GM19372 (cell line): ENCODE measurements around the gene ETNK2.

Experiments used
- ATAC-seq: cut with Tn5 transposase; IDR thresholded peaks from one replicate; pipeline ENCODE4 v1.9.1; 2021; ENCODE audit warnings: mild to moderate bottlenecking, low read depth, moderate library complexity; ENCODE audit not compliant: unreplicated experiment

Gene ETNK2

DNA sequence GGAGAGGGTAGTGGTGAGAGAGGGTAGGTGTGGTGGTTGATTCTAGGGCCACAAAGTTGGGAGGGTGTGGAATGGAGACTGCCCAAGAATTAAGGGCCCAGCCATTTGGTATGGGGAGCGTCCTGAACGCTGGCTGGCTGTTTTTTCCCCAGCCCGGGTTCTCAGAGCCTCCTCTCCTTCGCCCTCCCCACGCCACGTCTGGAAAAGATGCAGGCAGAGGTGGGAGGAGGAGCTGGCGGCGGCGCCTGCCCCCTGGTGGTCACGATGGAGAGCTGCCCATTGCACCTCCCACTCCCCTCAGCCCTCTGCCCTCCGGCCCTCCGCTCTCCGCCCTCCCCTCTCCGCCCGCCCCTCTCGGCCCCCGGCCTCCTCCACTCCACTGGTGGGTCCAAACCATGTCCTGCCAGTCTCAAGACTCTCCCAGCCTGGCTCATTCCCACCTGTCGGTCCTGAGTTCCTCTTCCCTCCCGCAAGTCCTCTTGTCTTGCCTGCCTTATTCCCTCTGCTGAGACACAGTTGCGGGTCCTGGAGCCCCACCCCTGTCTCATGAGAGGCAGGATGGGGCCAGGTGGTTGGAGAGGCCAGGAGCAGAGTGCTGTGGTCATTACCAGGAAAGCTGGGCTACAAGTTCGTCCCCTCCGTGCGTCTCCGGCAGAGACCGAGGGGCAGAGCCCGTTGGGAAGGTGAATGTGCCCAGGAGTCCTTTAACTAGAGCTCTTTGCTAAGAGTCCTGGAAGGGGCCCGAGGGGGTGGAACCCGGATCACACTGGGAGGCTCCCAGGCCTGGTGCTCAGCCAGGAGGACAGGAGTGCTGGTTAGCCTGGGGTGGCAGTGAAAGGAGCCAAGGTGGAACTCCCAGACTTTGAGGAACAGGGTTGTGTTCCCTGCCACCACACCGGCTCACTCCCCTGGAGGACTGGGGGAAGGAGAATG is 22.6 kb downstream of the ETNK2 start:
- ATAC-seq, result no peak

DNA sequence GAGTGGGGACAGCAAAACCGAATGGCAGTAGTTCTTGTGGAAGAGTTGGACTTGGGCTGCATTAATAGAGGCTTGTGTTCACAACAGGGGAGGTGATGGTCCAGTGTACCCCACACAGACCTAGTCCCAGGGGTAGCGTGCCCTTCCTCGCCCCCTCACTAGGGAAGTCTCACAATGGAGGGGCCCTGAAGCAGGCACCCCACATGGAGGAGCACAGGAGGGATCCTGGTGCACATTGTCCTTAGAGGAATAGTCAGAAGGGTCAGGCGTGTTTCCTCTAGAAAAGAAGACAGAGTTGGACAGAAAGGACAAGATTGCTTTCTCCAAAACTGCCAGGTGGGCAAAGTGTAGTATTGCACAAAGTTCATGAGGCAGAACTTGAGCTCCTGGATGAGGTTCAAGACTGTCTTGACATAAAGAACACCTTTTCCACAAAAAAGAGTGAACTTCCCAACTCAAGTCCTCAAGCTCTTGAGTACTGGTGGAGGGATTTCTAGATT is 23.3 kb downstream of the ETNK2 start:
- ATAC-seq, result no peak

DNA sequence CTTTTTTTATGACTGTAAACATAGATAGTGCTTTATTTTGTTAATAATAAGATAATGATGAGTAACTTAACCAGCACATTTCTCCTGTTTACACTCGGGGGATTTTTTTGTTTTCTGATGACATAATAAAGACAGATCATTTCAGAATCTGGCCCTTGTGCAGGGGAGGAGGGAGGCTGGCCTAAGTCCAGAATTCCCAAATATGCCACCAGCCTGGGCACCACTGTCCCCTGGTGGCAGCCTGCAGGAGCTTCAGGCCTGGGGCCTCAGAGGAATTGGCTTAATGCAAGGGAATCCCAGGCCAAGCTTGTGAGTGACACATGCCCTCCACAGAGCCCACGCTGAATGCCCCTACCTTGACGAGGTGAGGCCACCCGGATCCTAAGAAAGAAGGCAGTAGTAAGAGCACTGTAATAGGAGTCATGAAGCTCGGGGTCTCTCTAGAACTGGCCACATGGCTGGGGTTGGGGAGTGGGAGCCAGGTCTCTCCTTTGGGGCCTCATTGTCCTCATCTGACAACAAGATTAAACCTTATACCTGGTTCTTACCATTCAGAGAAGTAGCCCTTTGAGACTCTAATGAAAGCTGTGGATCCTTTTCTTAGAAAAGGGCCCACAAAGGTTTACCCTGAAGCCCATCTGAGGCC is 24.1 kb downstream of the ETNK2 start:
- no peak for ATAC-seq

GRCh38 chr1:204126956-204127355 is 24.9 kb downstream of the ETNK2 start:
- ATAC-seq, result no peak

GRCh38 chr1:204126386-204126785 is 25.5 kb downstream of the ETNK2 start:
- ATAC-seq, result no peak

DNA sequence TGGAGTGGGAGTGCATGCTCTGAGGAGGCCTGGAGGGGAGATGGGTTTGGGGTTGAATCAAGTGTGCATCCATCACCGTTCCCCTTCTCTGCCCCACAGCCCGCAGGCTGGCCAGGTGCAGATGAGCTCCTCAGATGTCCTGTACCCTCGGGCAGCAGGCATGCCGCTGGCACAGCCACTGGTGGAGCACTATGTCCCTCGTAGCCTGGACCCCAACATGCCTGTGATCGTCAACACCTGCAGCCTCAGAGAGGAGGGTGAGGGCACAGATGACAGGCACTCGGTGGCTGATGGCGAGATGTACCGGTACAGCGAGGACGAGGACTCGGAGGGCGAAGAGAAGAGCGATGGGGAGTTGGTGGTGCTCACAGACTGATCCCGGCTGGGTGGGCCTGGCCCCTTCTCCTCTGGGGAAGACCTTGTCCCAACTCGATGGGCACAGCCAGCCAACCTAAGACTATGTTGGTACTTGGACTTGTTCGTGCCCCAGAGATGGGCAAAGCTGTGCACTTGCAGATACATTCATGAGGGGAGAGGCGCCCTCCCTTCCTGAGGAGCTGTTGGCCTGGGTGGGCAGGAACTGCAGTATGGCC is 26.0 kb downstream of the ETNK2 start:
- no peak for ATAC-seq

DNA sequence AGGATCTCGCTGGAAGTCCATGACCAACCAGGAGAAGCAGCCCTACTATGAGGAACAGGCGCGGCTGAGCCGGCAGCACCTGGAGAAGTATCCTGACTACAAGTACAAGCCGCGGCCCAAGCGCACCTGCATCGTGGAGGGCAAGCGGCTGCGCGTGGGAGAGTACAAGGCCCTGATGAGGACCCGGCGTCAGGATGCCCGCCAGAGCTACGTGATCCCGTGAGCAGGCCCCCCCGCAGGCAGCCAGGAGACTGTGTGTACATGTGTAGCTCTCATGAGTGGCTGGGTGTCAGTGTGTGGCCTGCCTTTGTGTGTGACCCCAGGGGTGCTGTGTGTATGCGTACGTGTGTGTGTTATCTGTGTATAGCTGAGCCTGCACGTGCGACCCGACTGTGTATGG is 27.2 kb downstream of the ETNK2 start:
- ATAC-seq, result no peak

DNA sequence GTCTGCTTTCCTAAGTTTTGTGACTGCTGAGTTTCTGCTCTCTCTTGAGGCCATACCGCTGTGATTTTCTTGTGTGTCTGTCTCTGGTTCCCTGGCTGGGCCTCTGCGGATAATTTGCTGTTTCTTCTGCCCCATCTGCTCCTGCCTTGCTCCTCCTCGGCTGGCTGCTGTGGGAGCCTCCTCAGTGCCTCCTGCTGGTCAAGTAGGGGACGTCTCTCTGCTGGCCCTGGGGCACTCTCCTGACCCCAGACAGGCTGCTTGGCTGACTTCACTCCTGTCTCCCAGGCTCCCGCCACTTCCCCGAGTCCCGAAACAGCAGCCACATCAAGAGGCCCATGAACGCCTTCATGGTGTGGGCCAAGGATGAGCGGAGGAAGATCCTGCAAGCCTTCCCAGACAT is 28.5 kb downstream of the ETNK2 start:
- no peak for ATAC-seq

DNA sequence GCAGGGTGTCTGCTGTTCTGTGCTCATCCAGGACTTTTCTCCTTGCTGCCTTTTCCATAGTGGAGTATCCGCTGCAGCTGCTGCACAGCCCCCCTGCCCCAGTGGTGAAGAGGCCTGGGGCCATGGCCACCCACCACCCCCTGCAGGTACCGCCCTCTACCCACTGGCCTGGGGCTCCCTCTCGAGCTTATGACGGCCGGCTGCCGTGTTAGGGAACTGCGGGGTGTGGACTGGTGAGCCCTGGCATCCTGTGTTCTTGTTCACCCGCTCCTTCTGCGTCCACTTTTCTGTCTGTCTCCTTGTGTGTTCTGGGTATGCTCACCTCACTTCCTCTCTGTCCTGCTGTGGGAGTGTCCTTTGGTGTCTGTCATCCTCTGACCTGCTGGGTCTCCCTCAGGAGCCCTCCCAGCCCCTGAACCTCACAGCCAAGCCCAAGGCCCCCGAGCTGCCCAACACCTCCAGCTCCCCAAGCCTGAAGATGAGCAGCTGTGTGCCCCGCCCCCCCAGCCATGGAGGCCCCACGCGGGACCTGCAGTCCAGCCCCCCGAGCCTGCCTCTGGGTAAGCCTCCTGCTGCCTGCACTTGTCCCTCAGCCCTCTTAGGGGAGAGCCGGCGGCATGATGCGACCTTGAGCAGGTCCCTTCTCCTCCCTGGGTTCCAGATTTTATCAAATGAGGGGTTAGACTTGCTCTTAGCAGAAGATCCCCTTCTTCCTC is 29.8 kb downstream of the ETNK2 start:
- no peak for ATAC-seq

DNA sequence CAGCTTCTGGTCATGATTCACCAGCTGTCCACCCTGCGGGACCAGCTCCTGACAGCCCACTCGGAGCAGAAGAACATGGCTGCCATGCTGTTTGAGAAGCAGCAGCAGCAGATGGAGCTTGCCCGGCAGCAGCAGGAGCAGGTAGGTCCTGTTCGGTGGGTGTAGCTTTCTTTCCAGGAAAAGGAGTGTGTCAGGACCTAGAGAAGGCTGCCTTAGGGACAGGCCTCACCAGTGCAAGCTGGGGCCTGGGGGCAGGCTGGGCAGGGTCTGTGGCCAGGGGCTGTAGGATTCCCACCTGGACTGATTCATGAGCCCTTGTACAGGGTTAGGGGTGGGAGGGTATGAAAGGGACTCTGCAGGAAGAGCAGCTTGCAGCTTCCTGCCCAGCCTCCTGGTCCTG is 35.3 kb downstream of the ETNK2 start:
- no peak for ATAC-seq

DNA sequence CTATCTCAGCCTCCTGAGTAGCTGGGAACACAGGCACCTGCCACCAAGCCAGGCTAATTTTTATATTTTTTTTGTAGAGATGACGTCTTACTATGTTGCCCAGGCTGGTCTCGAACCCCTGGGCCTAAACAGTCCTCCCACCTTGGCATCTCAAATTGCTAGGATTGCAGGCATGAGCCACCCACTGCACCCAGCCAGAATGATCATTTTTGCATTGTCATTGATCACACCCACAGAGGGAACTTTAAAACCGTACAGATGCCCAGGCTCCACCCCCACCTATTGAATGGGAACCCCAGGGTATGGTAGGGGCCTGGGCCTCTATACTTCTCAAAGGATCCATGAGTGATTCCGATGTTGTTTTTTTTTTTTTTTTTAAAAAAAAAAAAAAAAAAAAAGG is 36.7 kb downstream of the ETNK2 start:
- no peak for ATAC-seq

DNA sequence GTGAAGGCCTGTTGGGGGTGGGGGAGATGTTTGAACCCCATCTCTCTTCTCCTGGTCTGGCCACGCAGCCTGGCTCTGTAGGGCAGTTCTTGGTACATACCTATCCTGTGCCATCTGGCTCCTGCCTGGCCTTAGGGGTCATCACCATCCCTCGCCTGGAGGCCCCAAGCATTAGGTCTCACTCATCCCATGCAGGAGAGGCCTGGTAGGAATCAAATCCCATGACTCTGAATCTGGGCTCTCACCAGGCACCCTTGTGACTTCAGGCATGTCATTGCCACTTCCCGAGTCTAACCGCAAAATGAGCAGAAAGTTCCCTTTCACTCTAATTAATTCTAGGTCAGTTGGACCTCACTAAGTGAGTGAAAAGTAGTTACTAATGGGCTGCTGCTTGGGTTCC is 37.2 kb downstream of the ETNK2 start:
- ATAC-seq, result no peak

DNA sequence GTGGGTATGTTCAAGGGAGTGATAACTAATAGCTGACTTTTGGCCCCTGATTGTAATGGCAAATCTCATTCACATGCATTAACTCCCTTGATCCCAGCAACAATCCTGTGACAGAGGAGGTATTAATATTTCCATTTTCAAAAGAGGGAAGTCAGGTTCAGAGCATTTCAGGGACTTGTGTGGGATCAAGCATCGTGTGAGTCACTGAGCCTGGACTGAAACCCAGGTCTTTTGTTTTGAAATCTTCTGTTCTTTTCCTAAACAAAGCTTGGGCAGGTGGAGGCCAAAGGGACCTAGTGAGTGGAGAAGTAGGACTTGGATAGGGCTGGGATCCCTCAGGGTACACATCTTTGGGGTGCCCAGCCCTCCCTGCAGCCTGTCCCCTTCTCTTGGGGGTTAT is 37.9 kb downstream of the ETNK2 start:
- ATAC-seq, result no peak

- no peak for ATAC-seq
These were observed 38.7 kb downstream of the ETNK2 start for GRCh38 chr1:204112876-204113730.

GRCh38 chr1:204110894-204111633 is 40.8 kb downstream of the ETNK2 start:
- ATAC-seq, result no peak

DNA sequence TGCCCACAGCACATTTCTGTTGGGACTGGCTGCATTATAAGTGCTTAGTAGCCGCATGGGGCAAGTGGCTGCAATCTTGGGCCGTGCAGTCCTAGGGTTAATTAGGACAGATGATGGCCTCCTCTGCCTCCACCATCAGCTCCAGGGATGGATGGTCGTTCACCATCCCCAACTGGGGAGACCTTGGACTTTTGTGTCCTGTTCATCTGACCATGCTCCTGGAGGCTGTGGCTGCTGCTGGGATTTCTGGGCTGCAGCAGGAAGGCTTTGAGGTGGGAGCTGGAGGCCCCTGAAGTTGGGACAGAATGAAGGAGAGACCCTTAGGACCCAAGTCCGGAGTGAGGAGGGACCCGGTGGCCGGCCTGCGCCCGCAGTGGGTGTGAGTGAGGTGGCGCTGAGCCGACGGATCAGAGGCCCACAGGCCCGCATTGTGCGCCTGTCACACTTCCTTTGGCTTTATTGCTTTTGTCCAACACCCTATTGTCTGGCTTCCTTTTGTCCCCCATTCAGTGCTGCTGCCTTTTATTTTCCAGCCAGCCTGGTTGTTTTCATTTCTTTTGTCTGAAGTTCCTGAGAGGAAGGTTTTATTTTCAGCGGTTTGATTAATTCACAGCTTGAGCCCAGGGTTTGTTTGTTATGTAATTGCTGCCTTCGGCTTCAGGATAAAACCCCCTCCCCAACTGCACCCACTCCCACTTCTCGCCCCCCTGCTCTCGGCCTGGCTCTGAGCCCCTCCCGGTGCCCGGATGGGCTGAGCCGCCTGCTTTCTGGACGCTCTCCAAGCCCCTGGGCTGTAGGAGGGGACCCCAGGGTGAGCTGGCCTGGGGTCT is 43.3 kb downstream of the ETNK2 start:
- no peak for ATAC-seq

DNA sequence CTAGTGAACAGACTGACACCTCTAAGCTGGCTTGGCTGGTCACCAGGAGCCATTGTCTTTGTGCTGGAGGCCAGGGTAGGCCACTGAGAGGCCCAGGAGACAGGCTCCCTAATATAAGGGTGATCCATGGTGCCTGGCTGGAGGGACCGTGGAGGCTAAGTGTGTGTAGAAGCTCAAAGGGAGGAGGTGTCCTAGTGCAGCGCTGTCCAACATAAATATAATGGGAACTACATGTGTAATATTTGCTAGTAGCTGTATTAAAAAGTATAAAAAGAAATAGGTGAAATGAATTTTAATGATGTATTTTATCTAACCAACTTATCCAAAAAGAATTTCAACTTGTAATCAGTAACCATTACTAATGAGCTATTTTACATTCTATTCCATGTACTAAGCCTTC is 44.0 kb downstream of the ETNK2 start:
- ATAC-seq, result no peak

DNA sequence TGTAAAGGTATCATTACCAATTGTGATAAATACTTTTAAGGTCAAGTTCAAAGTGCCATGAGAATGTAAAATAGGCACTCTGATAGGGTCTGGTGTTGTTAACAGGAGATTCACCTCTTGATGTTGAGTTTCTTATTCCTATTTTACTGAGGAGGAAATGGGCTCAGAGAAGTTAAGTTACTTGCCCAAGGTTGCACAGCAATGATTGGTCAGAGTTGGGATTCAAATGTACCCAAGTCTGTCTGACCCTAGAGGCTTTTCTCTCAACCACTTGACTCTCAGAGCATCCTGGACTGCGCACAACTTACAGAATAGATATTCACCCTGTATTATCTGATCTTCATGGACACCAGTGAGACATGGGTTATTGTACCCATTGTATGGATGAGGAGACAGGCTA is 45.0 kb downstream of the ETNK2 start:
- no peak for ATAC-seq
